ENCODE results near the gene OTOG.

OTOG gene

GRCh38 chr11:17572791-17573460, 25.9 kb downstream of the OTOG start:
- H3F3A ChIP-seq (ENCODE audit: insufficient read depth, low read length) = no peaks in the 10 kb centered on the region
- H3K9me2 ChIP-seq (replicated peaks; ENCODE audit: insufficient read depth, low read length) = no peaks in the 10 kb centered on the region
- no peaks in the 10 kb centered on the region for H3K27me3 ChIP-seq (replicated peaks; ENCODE audit: insufficient read depth, low read length)
- DNase-seq = no peak
- TF ChIP-seq EZH2phosphoT487 (IDR thresholded peaks at IDR 0.05; ENCODE audit: low read length) (no peak), CTCF (IDR thresholded peaks at IDR 0.05; ENCODE audit: low read length) (no peak), EZH2 (optimal IDR thresholded peaks at IDR 0.05; ENCODE audit: low read depth, low read length) (no peak)
- no peaks in the 10 kb centered on the region for H4K20me1 ChIP-seq (ENCODE audit: insufficient read depth, low read length)
- H3K36me3 ChIP-seq (replicated peaks; ENCODE audit: insufficient read depth, low read length) = no peaks in the 10 kb centered on the region
- no peak overlapping the region for H3K27ac ChIP-seq (ENCODE audit: low read length)
- no peaks in the 10 kb centered on the region for H3K4me1 ChIP-seq (ENCODE audit: low read length)
- no peak overlapping the region for H3K4me3 ChIP-seq (ENCODE audit: low read length)
- no peaks in the 10 kb centered on the region for H3K79me2 ChIP-seq (ENCODE audit: low read length)
- no peaks in the 10 kb centered on the region for H3K9me3 ChIP-seq (replicated peaks; ENCODE audit: insufficient read depth, low read length)
- no peak overlapping the region for H3K4me2 ChIP-seq (ENCODE audit: low read depth, low read length)
- no peak overlapping the region for H2AFZ ChIP-seq (ENCODE audit: low read length)
- H3K9ac ChIP-seq (ENCODE audit: low read length) = no peak overlapping the region

GRCh38 chr11:17573526-17573925, 26.5 kb downstream of the OTOG start:
- H3K4me1 ChIP-seq (ENCODE audit: low read length) = no peaks in the 10 kb centered on the region
- H3K27me3 ChIP-seq (replicated peaks; ENCODE audit: insufficient read depth, low read length) = no peaks in the 10 kb centered on the region
- H4K20me1 ChIP-seq (ENCODE audit: insufficient read depth, low read length) = no peaks in the 10 kb centered on the region
- H3F3A ChIP-seq (ENCODE audit: insufficient read depth, low read length) = no peaks in the 10 kb centered on the region
- DNase-seq = no peak
- no peaks in the 10 kb centered on the region for H3K9me3 ChIP-seq (replicated peaks; ENCODE audit: insufficient read depth, low read length)
- no peaks in the 10 kb centered on the region for H3K79me2 ChIP-seq (ENCODE audit: low read length)
- no peak overlapping the region for H3K27ac ChIP-seq (ENCODE audit: low read length)
- H3K4me2 ChIP-seq (ENCODE audit: low read depth, low read length) = no peak overlapping the region
- no peak overlapping the region for H2AFZ ChIP-seq (ENCODE audit: low read length)
- no peak overlapping the region for H3K4me3 ChIP-seq (ENCODE audit: low read length)
- H3K36me3 ChIP-seq (replicated peaks; ENCODE audit: insufficient read depth, low read length) = no peaks in the 10 kb centered on the region
- TF ChIP-seq EZH2phosphoT487 (IDR thresholded peaks at IDR 0.05; ENCODE audit: low read length) = no peak
- no peak for TF ChIP-seq EZH2 (optimal IDR thresholded peaks at IDR 0.05; ENCODE audit: low read depth, low read length)
- no peak for TF ChIP-seq CTCF (IDR thresholded peaks at IDR 0.05; ENCODE audit: low read length)
- no peak overlapping the region for H3K9ac ChIP-seq (ENCODE audit: low read length)
- no peaks in the 10 kb centered on the region for H3K9me2 ChIP-seq (replicated peaks; ENCODE audit: insufficient read depth, low read length)

- Histone ChIP-seq H3K9ac (ENCODE audit: low read length) (no peak overlapping the region), H3K27me3 (replicated peaks; ENCODE audit: insufficient read depth, low read length) (no peaks in the 10 kb centered on the region), H3K9me2 (replicated peaks; ENCODE audit: insufficient read depth, low read length) (no peaks in the 10 kb centered on the region), H3K4me1 (ENCODE audit: low read length) (no peaks in the 10 kb centered on the region), H3K36me3 (replicated peaks; ENCODE audit: insufficient read depth, low read length) (no peaks in the 10 kb centered on the region), H2AFZ (ENCODE audit: low read length) (no peak overlapping the region), H4K20me1 (ENCODE audit: insufficient read depth, low read length) (no peaks in the 10 kb centered on the region), H3K4me3 (ENCODE audit: low read length) (no peak overlapping the region), H3K9me3 (replicated peaks; ENCODE audit: insufficient read depth, low read length) (no peaks in the 10 kb centered on the region), H3K79me2 (ENCODE audit: low read length) (no peaks in the 10 kb centered on the region), H3K27ac (ENCODE audit: low read length) (no peak overlapping the region), H3F3A (ENCODE audit: insufficient read depth, low read length) (no peaks in the 10 kb centered on the region), H3K4me2 (ENCODE audit: low read depth, low read length) (no peak overlapping the region)
- TF ChIP-seq EZH2 (optimal IDR thresholded peaks at IDR 0.05; ENCODE audit: low read depth, low read length) (no peak), EZH2phosphoT487 (IDR thresholded peaks at IDR 0.05; ENCODE audit: low read length) (no peak), CTCF (IDR thresholded peaks at IDR 0.05; ENCODE audit: low read length) (no peak)
- no peak for DNase-seq
Measured at GRCh38 chr11:17574141-17575091, 27.4 kb downstream of the OTOG start.
